ENCODE data around the gene HOXD8.

- TF ChIP-seq CTCF (IDR thresholded peaks at IDR 0.05) = no peak
- TF ChIP-seq POLR2A (IDR thresholded peaks at IDR 0.05) = no peak
- no peak for TF ChIP-seq EP300 (IDR thresholded peaks at IDR 0.05)
- TF ChIP-seq POLR2AphosphoS5 (IDR thresholded peaks at IDR 0.05) = no peak
Observed at GRCh38 chr2:176087330-176088047, 42.0 kb upstream of the HOXD8 start.

All from upper lobe of left lung (tissue), 4 donors.